ENCODE results near the gene S1PR3.

S1PR3 gene

GRCh38 chr9:89009546-89009840 lies 18.2 kb downstream of the S1PR3 start:
- no peak for DNase-seq (ENCODE audit: low spot score)

- no peak for DNase-seq (ENCODE audit: low spot score)
Observed at GRCh38 chr9:89010056-89010455, 18.8 kb downstream of the S1PR3 start.

GRCh38 chr9:89010526-89011111 lies 19.4 kb downstream of the S1PR3 start:
- DNase-seq (ENCODE audit: low spot score), result no peak

GRCh38 chr9:89011683-89012082 lies 20.4 kb downstream of the S1PR3 start:
- DNase-seq (ENCODE audit: low spot score), result no peak

- DNase-seq (ENCODE audit: low spot score), result no peak
Observed at GRCh38 chr9:89012294-89013042, 21.2 kb downstream of the S1PR3 start.

- DNase-seq (ENCODE audit: low spot score), result no peak
Observed at GRCh38 chr9:89013660-89014059, 22.4 kb downstream of the S1PR3 start.

- no peak for DNase-seq (ENCODE audit: low spot score)
Observed at GRCh38 chr9:89014153-89014552, 22.9 kb downstream of the S1PR3 start.

GRCh38 chr9:89015336-89015735 lies 24.1 kb downstream of the S1PR3 start:
- DNase-seq (ENCODE audit: low spot score), result no peak

- no peak for DNase-seq (ENCODE audit: low spot score)
Observed at GRCh38 chr9:89020754-89021153, 29.5 kb downstream of the S1PR3 start.

GRCh38 chr9:89021154-89021803 lies 30.0 kb downstream of the S1PR3 start:
- no peak for DNase-seq (ENCODE audit: low spot score)

GRCh38 chr9:89022001-89022759 lies 30.9 kb downstream of the S1PR3 start:
- no peak for DNase-seq (ENCODE audit: low spot score)

- no peak for DNase-seq (ENCODE audit: low spot score)
Observed at GRCh38 chr9:89022902-89023301, 31.6 kb downstream of the S1PR3 start.

- DNase-seq (ENCODE audit: low spot score), result no peak
Observed at GRCh38 chr9:89023740-89024139, 32.5 kb downstream of the S1PR3 start.

GRCh38 chr9:89024727-89025126 lies 33.5 kb downstream of the S1PR3 start:
- no peak for DNase-seq (ENCODE audit: low spot score)

- DNase-seq (ENCODE audit: low spot score), result no peak
Observed at GRCh38 chr9:89025553-89025952, 34.3 kb downstream of the S1PR3 start.

GRCh38 chr9:89026876-89027275 lies 35.6 kb downstream of the S1PR3 start:
- DNase-seq (ENCODE audit: low spot score), result no peak

- no peak for DNase-seq (ENCODE audit: low spot score)
Observed at GRCh38 chr9:89029788-89030187, 38.5 kb downstream of the S1PR3 start.

- DNase-seq (ENCODE audit: low spot score), result no peak
Observed at GRCh38 chr9:89032173-89032572, 40.9 kb downstream of the S1PR3 start.

GRCh38 chr9:89032661-89033060 lies 41.4 kb downstream of the S1PR3 start:
- no peak for DNase-seq (ENCODE audit: low spot score)

- no peak for DNase-seq (ENCODE audit: low spot score)
Observed at GRCh38 chr9:89036383-89036782, 45.1 kb downstream of the S1PR3 start.

- DNase-seq (ENCODE audit: low spot score), result no peak
Observed at GRCh38 chr9:89036891-89037290, 45.6 kb downstream of the S1PR3 start.

- DNase-seq (ENCODE audit: low spot score), result no peak
Observed at GRCh38 chr9:89037346-89037745, 46.1 kb downstream of the S1PR3 start.

- DNase-seq (ENCODE audit: low spot score), result no peak
Observed at GRCh38 chr9:89037891-89038290, 46.6 kb downstream of the S1PR3 start.
